ENCODE measurements around the gene MGAT5B.

DNA sequence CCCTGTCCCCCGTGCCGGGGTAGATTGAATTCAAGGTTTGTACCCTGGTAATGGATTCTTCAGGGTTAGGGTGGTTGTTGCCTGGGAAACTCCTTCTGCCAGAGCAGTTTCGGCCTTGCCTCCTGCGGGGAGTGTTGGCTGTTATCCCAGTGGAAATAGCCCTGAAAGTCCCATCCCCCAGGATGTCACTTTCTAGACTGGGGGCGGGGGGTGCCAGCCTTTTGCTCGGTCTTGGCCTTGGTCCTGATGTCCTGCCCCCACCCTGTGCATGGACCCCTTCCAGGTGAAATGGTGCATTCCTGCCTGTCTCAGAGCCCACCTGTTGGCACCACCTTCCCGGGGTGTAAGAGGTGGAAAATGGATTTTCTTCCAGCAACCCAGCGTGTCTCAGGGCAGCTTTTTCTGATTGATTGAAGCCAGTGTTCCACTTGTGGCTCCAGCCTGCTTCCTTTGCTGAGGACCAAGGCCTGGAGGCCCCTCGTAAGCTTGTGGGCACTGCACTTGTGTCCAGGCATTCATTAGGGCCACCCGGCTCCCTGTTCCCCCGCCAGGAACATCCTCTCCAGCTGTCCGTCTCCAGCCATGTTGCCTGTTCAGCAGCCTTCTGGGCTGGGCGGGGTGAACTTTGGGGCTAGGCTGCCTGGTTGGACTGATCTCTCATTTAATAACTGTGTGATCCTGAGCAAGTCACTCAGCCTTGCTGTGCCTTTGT, 25.6 kb downstream of the MGAT5B start:
- no peak for TF ChIP-seq POLR2A (IDR thresholded peaks at IDR 0.05; ENCODE audit: borderline replicate concordance, extremely low read depth, insufficient read depth, insufficient read length)
- no peak for TF ChIP-seq POLR2AphosphoS5 (IDR thresholded peaks at IDR 0.05; ENCODE audit: low read depth, low read length)
- TF ChIP-seq, protein P1, sequence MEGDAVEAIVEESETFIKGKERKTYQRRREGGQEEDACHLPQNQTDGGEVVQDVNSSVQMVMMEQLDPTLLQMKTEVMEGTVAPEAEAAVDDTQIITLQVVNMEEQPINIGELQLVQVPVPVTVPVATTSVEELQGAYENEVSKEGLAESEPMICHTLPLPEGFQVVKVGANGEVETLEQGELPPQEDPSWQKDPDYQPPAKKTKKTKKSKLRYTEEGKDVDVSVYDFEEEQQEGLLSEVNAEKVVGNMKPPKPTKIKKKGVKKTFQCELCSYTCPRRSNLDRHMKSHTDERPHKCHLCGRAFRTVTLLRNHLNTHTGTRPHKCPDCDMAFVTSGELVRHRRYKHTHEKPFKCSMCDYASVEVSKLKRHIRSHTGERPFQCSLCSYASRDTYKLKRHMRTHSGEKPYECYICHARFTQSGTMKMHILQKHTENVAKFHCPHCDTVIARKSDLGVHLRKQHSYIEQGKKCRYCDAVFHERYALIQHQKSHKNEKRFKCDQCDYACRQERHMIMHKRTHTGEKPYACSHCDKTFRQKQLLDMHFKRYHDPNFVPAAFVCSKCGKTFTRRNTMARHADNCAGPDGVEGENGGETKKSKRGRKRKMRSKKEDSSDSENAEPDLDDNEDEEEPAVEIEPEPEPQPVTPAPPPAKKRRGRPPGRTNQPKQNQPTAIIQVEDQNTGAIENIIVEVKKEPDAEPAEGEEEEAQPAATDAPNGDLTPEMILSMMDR (IDR thresholded peaks at IDR 0.05 in 2 of 3, conservative IDR thresholded peaks at IDR 0.05 in 1 of 3; ENCODE audit: borderline replicate concordance in 1 of 3, insufficient read depth in 1 of 3, low read depth in 2 of 3, low read length in 2 of 3) = no peak
- no peak for TF ChIP-seq SIN3A (IDR thresholded peaks at IDR 0.05; ENCODE audit: low read depth)
- TF ChIP-seq, protein P2, sequence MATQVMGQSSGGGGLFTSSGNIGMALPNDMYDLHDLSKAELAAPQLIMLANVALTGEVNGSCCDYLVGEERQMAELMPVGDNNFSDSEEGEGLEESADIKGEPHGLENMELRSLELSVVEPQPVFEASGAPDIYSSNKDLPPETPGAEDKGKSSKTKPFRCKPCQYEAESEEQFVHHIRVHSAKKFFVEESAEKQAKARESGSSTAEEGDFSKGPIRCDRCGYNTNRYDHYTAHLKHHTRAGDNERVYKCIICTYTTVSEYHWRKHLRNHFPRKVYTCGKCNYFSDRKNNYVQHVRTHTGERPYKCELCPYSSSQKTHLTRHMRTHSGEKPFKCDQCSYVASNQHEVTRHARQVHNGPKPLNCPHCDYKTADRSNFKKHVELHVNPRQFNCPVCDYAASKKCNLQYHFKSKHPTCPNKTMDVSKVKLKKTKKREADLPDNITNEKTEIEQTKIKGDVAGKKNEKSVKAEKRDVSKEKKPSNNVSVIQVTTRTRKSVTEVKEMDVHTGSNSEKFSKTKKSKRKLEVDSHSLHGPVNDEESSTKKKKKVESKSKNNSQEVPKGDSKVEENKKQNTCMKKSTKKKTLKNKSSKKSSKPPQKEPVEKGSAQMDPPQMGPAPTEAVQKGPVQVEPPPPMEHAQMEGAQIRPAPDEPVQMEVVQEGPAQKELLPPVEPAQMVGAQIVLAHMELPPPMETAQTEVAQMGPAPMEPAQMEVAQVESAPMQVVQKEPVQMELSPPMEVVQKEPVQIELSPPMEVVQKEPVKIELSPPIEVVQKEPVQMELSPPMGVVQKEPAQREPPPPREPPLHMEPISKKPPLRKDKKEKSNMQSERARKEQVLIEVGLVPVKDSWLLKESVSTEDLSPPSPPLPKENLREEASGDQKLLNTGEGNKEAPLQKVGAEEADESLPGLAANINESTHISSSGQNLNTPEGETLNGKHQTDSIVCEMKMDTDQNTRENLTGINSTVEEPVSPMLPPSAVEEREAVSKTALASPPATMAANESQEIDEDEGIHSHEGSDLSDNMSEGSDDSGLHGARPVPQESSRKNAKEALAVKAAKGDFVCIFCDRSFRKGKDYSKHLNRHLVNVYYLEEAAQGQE (IDR thresholded peaks at IDR 0.05; ENCODE audit: low read depth) = no peak
- no peak for TF ChIP-seq ZNF274 (IDR thresholded peaks at IDR 0.05; ENCODE audit: low read depth, low read length)
- TF ChIP-seq YY1 (IDR thresholded peaks at IDR 0.05; ENCODE audit: extremely low read depth, insufficient replicate concordance, low read depth, low read length) = no peak
- TF ChIP-seq, protein P3, sequence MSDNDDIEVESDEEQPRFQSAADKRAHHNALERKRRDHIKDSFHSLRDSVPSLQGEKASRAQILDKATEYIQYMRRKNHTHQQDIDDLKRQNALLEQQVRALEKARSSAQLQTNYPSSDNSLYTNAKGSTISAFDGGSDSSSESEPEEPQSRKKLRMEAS (IDR thresholded peaks at IDR 0.05) = no peak
- TF ChIP-seq RAD21 (IDR thresholded peaks at IDR 0.05; ENCODE audit: low read depth) = no peak
